GM12891 (cell line): ENCODE results near the gene COL21A1.

Experiments used
- DNase-seq: peaks from one replicate; pipeline ENCODE4 v3.0.0; 2011; ENCODE audit warnings: low spot score; ENCODE audit not compliant: insufficient read length
- FAIRE-seq: peaks from 2 replicates; lab custom pipeline; 2011; peaks lifted over from hg19 to GRCh38; lab: Jason Lieb, UNC
- PAX5 ChIP-seq: IDR thresholded peaks from 2 replicates; pipeline ENCODE4 v1.6.1; 2011; ENCODE audit warnings: low read length, moderate library complexity, mild to moderate bottlenecking; ENCODE audit not compliant: insufficient read depth, severe bottlenecking
- POLR2A ChIP-seq: IDR thresholded peaks from 2 replicates; pipeline ENCODE4 v1.6.1; 2011; ENCODE audit warnings: low read depth, low read length, control low read depth
- POLR2AphosphoS5 ChIP-seq: IDR thresholded peaks from 2 replicates; pipeline ENCODE4 v1.6.1; 2011; ENCODE audit warnings: low read depth, low read length, control low read depth
- POU2F2 ChIP-seq: IDR thresholded peaks from 2 replicates; pipeline ENCODE4 v1.6.1; 2011; ENCODE audit warnings: low read depth, mild to moderate bottlenecking, control low read depth, low read length, moderate library complexity
- SPI1 ChIP-seq: IDR thresholded peaks from 2 replicates; pipeline ENCODE4 v1.6.1; 2011; ENCODE audit warnings: low read depth, low read length, control low read depth
- TAF1 ChIP-seq: IDR thresholded peaks from 2 replicates; pipeline ENCODE4 v1.6.1; 2011; ENCODE audit warnings: low read depth, low read length, control low read depth

COL21A1 gene

GRCh38 chr6:56245903-56246351 lies 1.5 kb downstream of the COL21A1 start:
- no peak for DNase-seq
- TF ChIP-seq SPI1 (no peak), POLR2AphosphoS5 (no peak)
- FAIRE-seq: no peak

GRCh38 chr6:56244528-56245253 lies 2.7 kb downstream of the COL21A1 start:
- no peak for DNase-seq
- FAIRE-seq: no peak
- TF ChIP-seq SPI1 (no peak), POLR2AphosphoS5 (no peak), POLR2A (no peak), POU2F2 (no peak)

- TF ChIP-seq POLR2A (no peak), POU2F2 (no peak), SPI1 (no peak), PAX5 (no peak), POLR2AphosphoS5 (no peak), TAF1 (no peak)
- FAIRE-seq (no peak), DNase-seq (no peak)
These were observed 3.3 kb downstream of the COL21A1 start for GRCh38 chr6:56244089-56244488.

GRCh38 chr6:56243518-56244070 lies 3.8 kb downstream of the COL21A1 start:
- no peak for DNase-seq
- no peak for FAIRE-seq
- no peak for TF ChIP-seq POLR2AphosphoS5
- TF ChIP-seq TAF1: no peak
- TF ChIP-seq POU2F2: no peak
- peak; percentile 16; the same call in 1 of the 2 replicates for TF ChIP-seq SPI1
- TF ChIP-seq PAX5: no peak
- no peak for TF ChIP-seq POLR2A

GRCh38 chr6:56242346-56242745 lies 5.0 kb downstream of the COL21A1 start:
- TF ChIP-seq POLR2A (no peak), POU2F2 (no peak), POLR2AphosphoS5 (no peak), PAX5 (no peak), SPI1 (no peak), TAF1 (no peak)
- FAIRE-seq (no peak), DNase-seq (no peak)

- no peak for FAIRE-seq
- no peak for DNase-seq
- TF ChIP-seq POLR2AphosphoS5: no peak
- no peak for TF ChIP-seq SPI1
- TF ChIP-seq TAF1: no peak
- no peak for TF ChIP-seq POLR2A
- no peak for TF ChIP-seq POU2F2
- no peak for TF ChIP-seq PAX5
These were observed 6.1 kb downstream of the COL21A1 start for GRCh38 chr6:56241124-56241802.

GRCh38 chr6:56238352-56238751 lies 9.0 kb downstream of the COL21A1 start:
- no peak for DNase-seq
- TF ChIP-seq PAX5 (no peak), POU2F2 (no peak), POLR2A (no peak), SPI1 (no peak), POLR2AphosphoS5 (no peak), TAF1 (no peak)
- no peak for FAIRE-seq

- TF ChIP-seq POU2F2 (no peak), TAF1 (no peak), POLR2AphosphoS5 (no peak), PAX5 (no peak), POLR2A (no peak), SPI1 (no peak)
- FAIRE-seq: no peak
- DNase-seq: no peak
These were observed 12.1 kb downstream of the COL21A1 start for GRCh38 chr6:56235245-56235644.

- DNase-seq (no peak), FAIRE-seq (no peak)
- no peak for TF ChIP-seq PAX5
- TF ChIP-seq POU2F2: no peak
- TF ChIP-seq SPI1: no peak
- TF ChIP-seq POLR2AphosphoS5: no peak
- no peak for TF ChIP-seq TAF1
- no peak for TF ChIP-seq POLR2A
These were observed 14.9 kb downstream of the COL21A1 start for GRCh38 chr6:56232436-56232835.
